Duodenal mucosa (tissue), 2 donors: ENCODE measurements around the gene DNAJC22.

Experiments used
- H3K27ac ChIP-seq: one replicate; pipeline ENCODE4 v1.7.0; 2013; ENCODE audit warnings: low read depth, low read length
- H3K27me3 ChIP-seq, 2 donors: one replicate each; pipeline ENCODE4 v1.7.0; 2013; ENCODE audit warnings: low read length in 2 of 2, control low read depth in 1 of 2; ENCODE audit not compliant: insufficient read depth in 2 of 2, control insufficient read depth in 1 of 2
- H3K36me3 ChIP-seq, 2 donors: one replicate each; pipeline ENCODE4 v1.7.0; 2013; ENCODE audit warnings: low read length in 2 of 2, control low read depth in 1 of 2; ENCODE audit not compliant: insufficient read depth in 2 of 2, control insufficient read depth in 1 of 2
- H3K4me1 ChIP-seq, 2 donors: one replicate each; pipeline ENCODE4 v1.7.0; 2013; ENCODE audit warnings: low read length in 2 of 2, control low read depth in 1 of 2; ENCODE audit not compliant: insufficient read depth in 2 of 2, control insufficient read depth in 1 of 2
- H3K4me3 ChIP-seq, 2 donors: one replicate each; pipeline ENCODE4 v1.7.0; 2013; ENCODE audit warnings: low read length in 2 of 2, low read depth in 1 of 2
- H3K9ac ChIP-seq, 2 donors: one replicate each; pipeline ENCODE4 v1.7.0; 2013; ENCODE audit warnings: low read length in 2 of 2, low read depth in 1 of 2
- H3K9me3 ChIP-seq, 2 donors: one replicate each; pipeline ENCODE4 v1.7.0; 2013; ENCODE audit warnings: low read length in 2 of 2, control low read depth in 1 of 2; ENCODE audit not compliant: control insufficient read depth in 1 of 2

DNAJC22 gene

DNA sequence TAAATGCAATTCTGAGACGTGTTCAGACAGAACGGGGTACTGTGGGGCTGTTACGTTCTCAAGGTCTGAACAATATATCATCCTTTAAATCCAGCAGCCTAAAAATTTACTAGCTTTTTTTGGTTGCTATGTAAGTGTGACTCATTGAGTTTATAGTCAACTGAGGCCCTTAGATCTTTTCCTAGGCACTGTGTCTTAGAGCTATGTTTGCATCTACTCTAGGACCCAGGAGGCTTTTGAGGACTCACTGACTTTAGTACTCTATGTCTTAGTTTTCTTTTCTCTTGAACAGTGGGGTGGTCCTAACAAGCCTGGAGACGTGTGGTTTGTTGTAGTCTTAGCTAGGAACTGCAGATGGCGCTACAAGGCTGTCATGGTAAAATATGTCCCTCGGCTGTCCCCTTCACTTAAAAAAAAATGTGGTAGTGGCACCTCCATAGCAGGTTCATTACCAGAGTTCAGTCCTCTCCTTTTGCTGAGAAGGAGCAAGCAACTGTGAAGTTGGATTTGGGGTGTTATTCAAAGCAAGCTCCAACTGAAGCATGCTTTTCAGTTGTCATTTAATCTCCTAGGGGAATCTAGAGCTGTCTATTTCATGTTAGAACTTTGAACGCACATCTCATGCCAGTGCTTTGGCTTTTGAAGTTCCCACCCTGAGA lies 11.9 kb downstream of the DNAJC22 start:
- no peak overlapping the region for H3K9ac ChIP-seq
- no peak overlapping the region for H3K4me3 ChIP-seq
- peaks cover 2 to 7% of the 10 kb centered on the region in 2 donors for H3K4me1 ChIP-seq
- H3K9me3 ChIP-seq = no peaks in the 10 kb centered on the region
- H3K27me3 ChIP-seq = no peaks in the 10 kb centered on the region
- no peak overlapping the region for H3K27ac ChIP-seq
- H3K36me3 ChIP-seq = no peaks in the 10 kb centered on the region

DNA sequence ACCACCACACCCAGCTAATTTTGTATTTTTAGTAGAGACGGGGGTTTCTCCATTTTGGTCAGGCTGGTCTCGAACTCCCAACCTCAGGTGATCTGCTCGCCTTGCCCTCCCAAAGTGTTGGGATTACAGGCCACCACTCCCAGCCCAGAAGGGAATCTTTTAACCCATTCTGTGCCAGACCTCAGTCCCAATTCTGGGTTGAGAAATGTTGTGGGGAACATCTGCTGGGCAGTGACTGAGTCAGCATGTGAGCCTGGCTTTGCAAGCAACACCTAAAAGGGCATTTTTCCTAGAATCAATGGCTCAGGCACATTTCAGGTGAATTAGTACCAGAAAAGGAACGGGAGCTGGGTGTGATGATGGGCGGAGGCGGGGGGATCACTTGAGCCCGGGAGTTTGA lies 13.0 kb downstream of the DNAJC22 start:
- Histone ChIP-seq H3K4me3 (no peak overlapping the region), H3K27me3 (no peaks in the 10 kb centered on the region), H3K4me1 (peaks cover 2 to 7% of the 10 kb centered on the region in 2 donors), H3K27ac (no peak overlapping the region), H3K9me3 (no peaks in the 10 kb centered on the region), H3K36me3 (no peaks in the 10 kb centered on the region), H3K9ac (no peak overlapping the region)

- Histone ChIP-seq H3K4me3 (no peak overlapping the region), H3K9me3 (no peaks in the 10 kb centered on the region), H3K27me3 (no peaks in the 10 kb centered on the region), H3K4me1 (peaks cover 7 to 10% of the 10 kb centered on the region in 2 donors), H3K27ac (no peak overlapping the region), H3K36me3 (no peaks in the 10 kb centered on the region), H3K9ac (no peak overlapping the region)
Observed at GRCh38 chr12:49362077-49362476, 15.4 kb downstream of the DNAJC22 start.

GRCh38 chr12:49364989-49365388 lies 18.3 kb downstream of the DNAJC22 start:
- H3K9ac ChIP-seq = no peak overlapping the region
- no peaks in the 10 kb centered on the region for H3K36me3 ChIP-seq
- H3K27ac ChIP-seq = no peak overlapping the region
- no peak overlapping the region for H3K4me3 ChIP-seq
- H3K4me1 ChIP-seq = peaks cover 6 to 22% of the 10 kb centered on the region in 2 donors
- no peaks in the 10 kb centered on the region for H3K9me3 ChIP-seq
- no peaks in the 10 kb centered on the region for H3K27me3 ChIP-seq

GRCh38 chr12:49365542-49365941 lies 18.9 kb downstream of the DNAJC22 start:
- Histone ChIP-seq H3K9ac (no peak overlapping the region), H3K4me3 (no peak overlapping the region), H3K36me3 (no peaks in the 10 kb centered on the region), H3K9me3 (no peaks in the 10 kb centered on the region), H3K27me3 (no peaks in the 10 kb centered on the region), H3K4me1 (peaks cover 6 to 24% of the 10 kb centered on the region in 2 donors), H3K27ac (no peak overlapping the region)

GRCh38 chr12:49366096-49366651 lies 19.5 kb downstream of the DNAJC22 start:
- Histone ChIP-seq H3K27me3 (no peaks in the 10 kb centered on the region), H3K9ac (peak overlapping the region; percentile 68 to 81), H3K36me3 (no peaks in the 10 kb centered on the region), H3K27ac (peak overlapping the region; percentile 76), H3K4me3 (peak overlapping the region; percentile 86 to 93), H3K4me1 (peaks cover 6 to 22% of the 10 kb centered on the region in 2 donors), H3K9me3 (no peaks in the 10 kb centered on the region)

- Histone ChIP-seq H3K4me3 (peak overlapping the region; percentile 86 to 93), H3K36me3 (no peaks in the 10 kb centered on the region), H3K9me3 (no peaks in the 10 kb centered on the region), H3K4me1 (peaks cover 3 to 22% of the 10 kb centered on the region in 2 donors), H3K27ac (peak overlapping the region; percentile 76), H3K9ac (peak overlapping the region; percentile 68 to 81), H3K27me3 (no peaks in the 10 kb centered on the region)
Observed at GRCh38 chr12:49366652-49367380, 20.1 kb downstream of the DNAJC22 start.

DNA sequence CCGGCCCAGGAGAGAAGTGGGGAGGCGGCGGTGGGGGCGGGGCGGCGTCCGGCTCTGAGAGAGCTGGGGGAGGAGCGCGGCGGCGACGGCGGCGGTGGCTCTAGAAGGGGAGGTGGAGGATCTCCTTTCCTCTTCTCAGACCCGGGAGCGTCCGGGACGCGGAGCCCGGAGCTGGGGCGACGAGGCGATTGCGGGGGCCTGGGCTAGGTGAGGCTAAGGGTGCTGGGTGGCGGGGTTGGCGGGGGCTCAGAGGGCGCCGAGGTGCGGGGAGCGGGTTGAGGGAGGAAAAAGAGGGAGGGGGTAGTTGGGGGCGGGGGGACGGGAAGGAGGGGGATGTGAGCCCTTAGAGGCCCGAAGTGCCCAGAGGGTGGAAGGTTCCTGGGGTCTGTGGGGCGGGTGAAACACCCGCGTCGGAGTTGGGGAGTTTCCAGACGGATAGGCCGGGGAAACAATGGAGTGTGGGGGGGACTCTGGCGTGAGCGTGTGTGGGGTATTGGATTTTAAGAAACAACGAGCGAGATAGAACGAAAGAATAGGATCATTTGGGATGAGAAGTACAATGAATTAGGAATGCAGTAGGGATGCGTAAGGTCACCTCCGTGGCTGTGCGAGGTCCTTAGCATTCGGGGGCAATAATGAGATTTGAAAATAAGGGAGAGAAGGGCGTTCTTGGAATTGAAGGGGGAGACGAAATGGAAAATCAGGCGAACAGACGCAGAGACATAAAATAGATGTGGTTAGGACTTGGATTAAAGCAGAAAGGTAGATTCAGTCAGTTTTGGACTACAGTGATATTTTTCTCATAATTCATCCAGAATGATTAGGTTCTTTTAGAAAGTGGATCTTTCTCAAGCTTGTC lies 20.9 kb downstream of the DNAJC22 start, which contains the start of gene SPATS2:
Gene SPATS2 (plus strand): TSS at position 82 of the 859 bp plus-strand sequence. CDS start 93,551 bp downstream, outside the sequence.
- Histone ChIP-seq H3K36me3 (no peaks in the 10 kb centered on the region), H3K4me1 (peaks cover 3 to 22% of the 10 kb centered on the region in 2 donors), H3K27ac (peak within 1 kb of the TSS; percentile 76), H3K9ac (peak within 1 kb of the TSS; percentile 78 to 81), H3K9me3 (no peaks in the 10 kb centered on the region), H3K27me3 (no peaks in the 10 kb centered on the region), H3K4me3 (peak within 1 kb of the TSS; percentile 86 to 93)

- H3K4me3 ChIP-seq = peak overlapping the region; percentile 86 to 93
- peak overlapping the region; percentile 58 to 78 for H3K9ac ChIP-seq
- H3K36me3 ChIP-seq = no peaks in the 10 kb centered on the region
- H3K4me1 ChIP-seq = peaks cover 3 to 22% of the 10 kb centered on the region in 2 donors
- peak overlapping the region; percentile 8 for H3K27ac ChIP-seq
- H3K9me3 ChIP-seq = no peaks in the 10 kb centered on the region
- no peaks in the 10 kb centered on the region for H3K27me3 ChIP-seq
Observed at GRCh38 chr12:49368240-49368600, 21.5 kb downstream of the DNAJC22 start.
